Ovary (tissue), 3 donors: ENCODE measurements around the gene IMMP2L.

Experiments used
- CTCF ChIP-seq, 3 donors: fragments of 450-650 bp in 2 of 3; fragments of 200-600 bp in 1 of 3; IDR thresholded peaks; one replicate each; pipeline versions ENCODE4 v1.5.1 to v1.8.0; 2016 to 2022; ENCODE audit warnings: antibody characterized with exemption in 3 of 3, mild to moderate bottlenecking in 1 of 3
- EP300 ChIP-seq: sonication (generic); formaldehyde crosslinking; IDR thresholded peaks from one replicate; pipeline ENCODE4 v1.6.1; 2017; ENCODE audit warnings: antibody characterized with exemption
- POLR2A ChIP-seq: fragments of 450-650 bp; IDR thresholded peaks from one replicate; pipeline ENCODE4 v1.6.1; 2017; ENCODE audit warnings: antibody characterized with exemption, mild to moderate bottlenecking, moderate library complexity
- donor health status: DM: no; HTN: no; CAD: no.

- no peak for TF ChIP-seq CTCF (IDR thresholded peaks at IDR 0.05)
- no peak for TF ChIP-seq POLR2A
- TF ChIP-seq EP300: no peak
Measured at GRCh38 chr7:111029574-111030251, 532.6 kb downstream of the IMMP2L start.
